ENCODE data around the gene SELENON. TPM values are rescaled to one million over a fixed set of nuclear protein-coding genes. Genes with fewer than 3 reads are reported as not detected.

Gene SELENON
- polyA plus RNA-seq, 2 of the 4 experiments (the other 2 are of a cell fraction), result 16.6 to 41.1 TPM

GRCh38 chr1:25765923-25766589 is 33.9 kb upstream of the SELENON start:
- ChIA-PET CTCF (interaction anchor here (1.2 to 1.5 kb wide), 2 partner anchors 11 to 31 kb away, joined by 3 to 4 read pairs; no protein-coding TSS in a partner anchor), POLR2A (no interaction called here)
- Histone ChIP-seq H3K4me2 (no peak overlapping the region), H3K27ac (no peak overlapping the region), H3K4me3 (no peak overlapping the region), H3K9me3 (no peaks in the 10 kb centered on the region), H3K4me1 (no peaks in the 10 kb centered on the region)
- TF ChIP-seq KDM1A (IDR thresholded peaks at IDR 0.05; ENCODE audit: low read depth) (no peak), HEYL (CRISPR knock-in tag; IDR thresholded peaks at IDR 0.05) (no peak), EP300 (IDR thresholded peaks at IDR 0.05) (no peak), MYC (IDR thresholded peaks at IDR 0.05; ENCODE audit: borderline replicate concordance, low read length) (no peak), ZNF302 (CRISPR knock-in tag; IDR thresholded peaks at IDR 0.05) (no peak), MAZ (IDR thresholded peaks at IDR 0.05; ENCODE audit: borderline replicate concordance, low read depth, low read length) (no peak), NR3C1 (IDR thresholded peaks at IDR 0.05) (no peak), ATOH8 (CRISPR knock-in tag; IDR thresholded peaks at IDR 0.05; ENCODE audit: low read depth) (no peak), ZC3H11A (IDR thresholded peaks at IDR 0.05) (no peak), GATA3 (IDR thresholded peaks at IDR 0.05; ENCODE audit: borderline replicate concordance) (no peak)
- TF ChIP-seq, protein P1, sequence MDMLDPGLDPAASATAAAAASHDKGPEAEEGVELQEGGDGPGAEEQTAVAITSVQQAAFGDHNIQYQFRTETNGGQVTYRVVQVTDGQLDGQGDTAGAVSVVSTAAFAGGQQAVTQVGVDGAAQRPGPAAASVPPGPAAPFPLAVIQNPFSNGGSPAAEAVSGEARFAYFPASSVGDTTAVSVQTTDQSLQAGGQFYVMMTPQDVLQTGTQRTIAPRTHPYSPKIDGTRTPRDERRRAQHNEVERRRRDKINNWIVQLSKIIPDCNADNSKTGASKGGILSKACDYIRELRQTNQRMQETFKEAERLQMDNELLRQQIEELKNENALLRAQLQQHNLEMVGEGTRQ (IDR thresholded peaks at IDR 0.05), result no peak
- ATAC-seq (no peak), FAIRE-seq (no peak), DNase-seq (ENCODE audit: low read depth in 1 of 2, low spot score in 1 of 2) (no peak)
- WGBS (ENCODE audit: missing lambda C conversion rate), result 89% methylated on average over 13 of the region's 13 CpGs

DNA sequence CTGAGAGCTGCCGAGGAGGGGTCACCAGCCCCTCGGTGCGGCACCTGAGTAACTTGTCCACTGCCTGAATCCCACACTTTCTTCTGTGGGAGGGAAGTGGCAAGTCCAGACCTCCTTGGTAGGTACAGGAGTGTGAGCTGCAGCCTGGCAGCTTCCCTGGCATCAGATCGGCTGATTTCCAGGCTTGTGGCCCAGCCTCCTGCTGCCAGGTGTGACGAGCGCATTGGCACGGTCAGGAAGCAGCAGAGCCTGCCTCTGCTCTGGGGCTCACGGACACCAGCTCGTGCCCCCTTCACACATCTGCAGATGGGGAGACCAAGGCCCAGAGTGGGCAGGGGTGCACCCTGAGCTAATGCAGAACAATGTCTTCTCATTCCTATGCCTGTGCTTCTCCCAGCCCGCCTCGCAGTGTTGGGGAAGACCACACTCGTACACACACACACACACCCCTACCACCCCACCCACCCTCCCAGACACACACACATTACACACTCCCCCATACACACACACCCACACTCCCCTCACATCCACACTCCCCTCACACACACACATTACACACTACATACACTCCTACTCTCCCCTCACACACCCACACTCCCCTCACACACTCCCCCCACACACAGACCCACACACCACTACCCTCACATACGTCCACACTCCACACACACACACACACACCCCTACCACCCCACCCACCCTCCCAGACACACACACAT is 33.1 kb upstream of the SELENON start:
- Histone ChIP-seq H3K9me3 (no peaks in the 10 kb centered on the region), H3K4me2 (no peak overlapping the region), H3K27ac (no peak overlapping the region), H3K4me3 (no peak overlapping the region), H3K4me1 (peaks cover under 1% of the 10 kb centered on the region; the same call in 1 of the 3 replicates)
- ATAC-seq (no peak; a peak in 1 of 6 replicates), DNase-seq (ENCODE audit: low read depth in 1 of 2, low spot score in 1 of 2) (no peak), FAIRE-seq (no peak)
- TF ChIP-seq MYC (IDR thresholded peaks at IDR 0.05; ENCODE audit: borderline replicate concordance, low read length) (no peak), HOXA7 (CRISPR knock-in tag; IDR thresholded peaks at IDR 0.05) (no peak), POLR2AphosphoS2 (conservative IDR thresholded peaks at IDR 0.05; ENCODE audit: low read length) (no peak), FOXS1 (CRISPR knock-in tag; IDR thresholded peaks at IDR 0.05) (no peak), CBX2 (IDR thresholded peaks at IDR 0.05; ENCODE audit: borderline replicate concordance, low read depth) (no peak), ELK1 (IDR thresholded peaks at IDR 0.05; ENCODE audit: low read depth, low read length) (no peak), RARB (CRISPR knock-in tag; IDR thresholded peaks at IDR 0.05) (no peak), CBX8 (IDR thresholded peaks at IDR 0.05) (no peak), HEYL (CRISPR knock-in tag; IDR thresholded peaks at IDR 0.05) (no peak), RCOR1 (IDR thresholded peaks at IDR 0.05; ENCODE audit: low read depth, low read length) (no peak), BCL3 (IDR thresholded peaks at IDR 0.05) (no peak), FOSB (CRISPR knock-in tag; IDR thresholded peaks at IDR 0.05) (no peak), ESRRA (IDR thresholded peaks at IDR 0.05; ENCODE audit: borderline replicate concordance, low read length) (no peak), ZSCAN20 (CRISPR knock-in tag; IDR thresholded peaks at IDR 0.05) (no peak), NR3C1 (IDR thresholded peaks at IDR 0.05) (no peak), KDM5A (IDR thresholded peaks at IDR 0.05) (no peak), KDM1A (IDR thresholded peaks at IDR 0.05; ENCODE audit: low read depth) (no peak)
- TF ChIP-seq, protein P2, sequence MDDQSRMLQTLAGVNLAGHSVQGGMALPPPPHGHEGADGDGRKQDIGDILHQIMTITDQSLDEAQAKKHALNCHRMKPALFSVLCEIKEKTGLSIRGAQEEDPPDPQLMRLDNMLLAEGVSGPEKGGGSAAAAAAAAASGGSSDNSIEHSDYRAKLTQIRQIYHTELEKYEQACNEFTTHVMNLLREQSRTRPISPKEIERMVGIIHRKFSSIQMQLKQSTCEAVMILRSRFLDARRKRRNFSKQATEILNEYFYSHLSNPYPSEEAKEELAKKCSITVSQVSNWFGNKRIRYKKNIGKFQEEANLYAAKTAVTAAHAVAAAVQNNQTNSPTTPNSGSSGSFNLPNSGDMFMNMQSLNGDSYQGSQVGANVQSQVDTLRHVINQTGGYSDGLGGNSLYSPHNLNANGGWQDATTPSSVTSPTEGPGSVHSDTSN (IDR thresholded peaks at IDR 0.05), result no peak
- TF ChIP-seq, protein P3, sequence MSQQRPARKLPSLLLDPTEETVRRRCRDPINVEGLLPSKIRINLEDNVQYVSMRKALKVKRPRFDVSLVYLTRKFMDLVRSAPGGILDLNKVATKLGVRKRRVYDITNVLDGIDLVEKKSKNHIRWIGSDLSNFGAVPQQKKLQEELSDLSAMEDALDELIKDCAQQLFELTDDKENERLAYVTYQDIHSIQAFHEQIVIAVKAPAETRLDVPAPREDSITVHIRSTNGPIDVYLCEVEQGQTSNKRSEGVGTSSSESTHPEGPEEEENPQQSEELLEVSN (IDR thresholded peaks at IDR 0.05; ENCODE audit: borderline replicate concordance, low read depth), result no peak
- CTCF ChIA-PET, result interaction anchor here (1.2 to 1.5 kb wide), 2 partner anchors 10 to 30 kb away, joined by 3 to 4 read pairs; no protein-coding TSS in a partner anchor
- POLR2A ChIA-PET, result no interaction called here
- WGBS (ENCODE audit: missing lambda C conversion rate), result 81% methylated on average over 3 of the region's 13 CpGs
